ENCODE data around the gene DROSHA.
"Not testable (repeated sequence)": the region's sequence is repeated elsewhere in the genome, so short reads cannot be mapped to it uniquely, and the experiment has no call there.

Gene DROSHA

GRCh38 chr5:31531888-31532547, at the start of gene DROSHA, which contains the start of gene C5orf22:
Gene DROSHA, minus strand, starts transcription at chr5:31532093. Its CDS starts 3,034 bp downstream, at chr5:31529059.
Gene C5orf22, plus strand, starts transcription at chr5:31532301. Its CDS starts 92 bp downstream, at chr5:31532393.
- peak; percentile 91 for DNase-seq

DNA sequence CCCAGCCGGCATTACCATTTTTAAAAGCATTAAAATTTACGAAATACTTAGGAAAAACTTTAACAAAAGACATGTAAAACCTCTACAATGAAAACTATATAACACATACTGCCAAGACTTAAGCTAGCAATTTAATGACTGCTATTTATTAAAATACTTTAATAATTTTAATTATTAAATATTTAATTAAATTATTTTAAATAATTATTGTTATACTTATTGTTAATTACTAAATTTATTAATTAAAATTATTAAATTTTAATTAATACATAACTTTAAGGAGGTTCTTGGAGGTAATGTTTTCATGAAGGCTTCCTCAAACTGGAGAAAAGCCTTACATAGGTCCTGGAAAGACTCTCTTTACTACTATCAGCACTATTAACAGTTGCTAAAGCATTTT, 47.7 kb upstream of the DROSHA start:
- DNase-seq: no peak

GRCh38 chr5:31577438-31577837, 45.5 kb upstream of the DROSHA start:
- no peak for DNase-seq

DNA sequence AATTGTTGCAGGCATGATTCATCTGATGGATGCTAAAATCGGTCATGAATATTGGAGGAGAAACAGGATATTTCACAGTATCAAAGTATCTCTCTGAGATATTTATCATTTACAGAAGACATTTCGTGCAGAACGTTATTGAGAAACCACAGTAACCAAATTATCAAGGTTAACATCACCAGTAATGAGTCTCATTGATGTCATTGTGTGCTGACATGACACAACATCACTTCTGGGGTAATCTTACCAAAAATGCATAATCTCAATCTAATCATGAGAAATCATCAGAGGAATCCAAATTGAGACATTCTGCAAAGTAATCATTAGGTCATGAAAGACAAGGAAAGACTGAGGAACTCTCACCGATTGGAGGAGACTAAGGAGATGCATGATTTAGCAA, 42.9 kb upstream of the DROSHA start:
- no peak for DNase-seq

DNA sequence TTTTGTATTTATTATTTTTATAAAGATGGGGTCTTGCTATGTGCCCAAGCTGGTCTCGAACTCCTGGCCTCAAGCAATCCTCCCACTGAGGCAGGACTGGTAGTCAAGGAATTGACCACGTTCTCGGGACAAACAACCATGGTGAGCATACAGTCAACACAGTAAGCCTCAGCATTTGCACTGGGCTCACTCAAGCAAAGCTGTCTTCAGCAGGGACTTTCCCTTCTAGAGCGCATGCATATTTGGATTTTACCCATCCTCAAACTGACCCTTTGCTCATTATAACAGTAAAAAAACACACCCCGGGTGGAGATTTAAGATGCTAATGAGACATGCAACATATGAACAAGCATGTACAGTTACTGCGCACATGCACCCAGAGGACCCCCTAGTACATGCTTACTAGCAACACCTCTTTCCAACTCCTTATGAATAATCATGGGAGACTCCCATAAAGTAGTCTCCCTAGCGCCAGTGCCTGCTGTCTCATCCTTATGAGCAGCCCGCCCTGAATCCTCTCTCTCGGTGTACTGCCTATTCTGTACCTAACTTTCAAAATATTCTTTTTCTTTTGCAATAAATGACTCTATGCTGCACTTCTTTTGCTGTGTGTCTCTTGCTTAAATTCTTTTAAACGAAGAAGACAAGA, 41.7 kb upstream of the DROSHA start:
- DNase-seq: no peak

DNA sequence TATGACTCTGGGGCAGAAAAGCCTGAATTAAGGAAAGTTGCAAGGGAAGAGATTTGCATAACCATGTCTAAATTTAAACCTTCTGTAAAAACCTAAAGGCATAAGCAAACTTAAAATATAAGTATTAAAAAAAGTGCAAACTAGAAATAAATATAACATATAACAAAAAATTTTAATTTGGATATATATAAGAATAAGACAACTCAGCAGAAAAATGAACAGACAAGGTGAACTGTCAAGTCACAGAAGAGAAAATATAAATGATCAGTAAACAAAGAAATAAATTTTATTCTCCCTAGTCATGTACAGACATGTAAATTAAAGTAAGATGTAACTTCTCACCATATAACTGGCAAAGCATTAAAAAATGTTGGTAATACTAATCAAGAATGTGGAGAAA, 37.2 kb upstream of the DROSHA start:
- no peak for DNase-seq

- no peak for DNase-seq
These were observed 36.5 kb upstream of the DROSHA start for GRCh38 chr5:31568302-31568835.

DNA sequence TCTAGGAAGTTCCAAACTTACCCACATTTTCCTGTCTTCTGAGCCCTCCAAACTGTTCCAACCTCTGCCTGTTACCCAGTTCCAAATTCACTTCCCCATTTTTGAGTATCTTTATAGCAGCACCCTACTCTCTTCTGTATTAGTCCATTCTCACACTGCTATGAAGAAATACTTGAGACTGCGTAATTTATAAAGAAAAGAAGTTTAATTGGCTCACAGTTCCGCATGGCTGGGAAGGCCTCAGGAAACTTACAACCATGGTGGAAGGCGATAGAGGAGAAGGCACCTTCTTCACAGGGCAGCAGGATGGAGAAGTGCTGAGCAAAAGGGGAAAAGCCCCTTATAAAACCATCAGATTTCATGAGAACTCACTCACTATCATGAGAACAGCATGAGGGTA, 34.5 kb upstream of the DROSHA start:
- DNase-seq: not testable (repeated sequence)

- DNase-seq: no peak
These were observed 31.3 kb upstream of the DROSHA start for GRCh38 chr5:31563216-31563615.

DNA sequence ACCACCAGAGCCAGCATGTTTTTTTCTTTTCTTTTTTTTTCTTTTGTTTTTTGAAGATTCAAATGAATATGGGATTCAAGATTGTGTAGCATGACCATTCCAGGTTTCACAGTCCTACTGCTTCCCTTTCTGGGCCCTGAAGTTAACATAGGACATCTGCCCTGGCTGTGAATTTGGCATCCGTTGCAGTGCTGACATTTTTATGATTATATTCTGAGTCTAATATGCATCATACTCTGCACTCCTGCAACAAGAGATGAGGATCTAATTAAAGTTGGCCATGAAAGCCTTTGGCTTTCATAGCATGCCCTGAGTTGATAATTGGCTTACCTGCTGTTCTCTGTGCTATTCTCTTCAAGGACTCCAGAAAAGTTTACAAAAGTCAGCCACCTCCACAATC, 30.1 kb upstream of the DROSHA start:
- DNase-seq: no peak

- no peak for DNase-seq
These were observed 28.0 kb upstream of the DROSHA start for GRCh38 chr5:31559942-31560341.

DNA sequence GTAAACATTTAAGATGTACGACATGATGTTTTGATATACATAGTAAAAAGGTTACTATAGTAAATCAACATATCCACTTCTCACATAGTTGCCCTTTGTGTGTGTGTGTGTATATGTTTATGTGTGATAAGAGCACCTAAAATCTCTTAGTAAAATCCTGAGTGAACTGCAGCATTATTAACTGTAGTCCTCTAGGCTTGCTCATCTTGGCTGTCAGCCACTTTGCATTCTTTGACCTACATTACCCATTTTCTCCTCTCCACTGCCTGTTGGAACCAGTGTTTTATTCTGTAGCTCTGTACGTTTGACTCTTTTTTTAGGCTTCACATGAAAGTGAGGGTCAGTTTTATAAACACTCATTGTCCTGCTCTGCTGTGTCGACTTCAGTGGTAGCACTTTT, 24.6 kb upstream of the DROSHA start:
- no peak for DNase-seq

DNA sequence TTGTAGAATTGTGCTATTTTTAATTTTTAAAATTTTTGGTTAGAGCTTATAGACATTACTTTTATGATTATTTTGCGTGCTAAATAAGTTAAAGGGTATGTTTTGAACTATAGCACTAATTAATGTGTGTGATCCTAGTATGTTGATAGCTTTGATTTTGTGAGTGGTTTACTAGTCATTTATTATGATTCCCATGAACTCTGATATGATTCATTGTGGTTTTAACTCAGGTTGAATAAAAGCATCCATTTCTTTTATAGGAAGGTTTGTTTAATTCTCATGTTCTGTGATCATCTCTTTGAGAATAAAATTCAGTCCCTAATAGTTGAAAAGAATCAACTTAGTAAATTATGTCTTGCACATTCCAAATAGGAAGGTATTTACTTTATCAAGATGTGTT, 22.7 kb upstream of the DROSHA start:
- DNase-seq: no peak

DNA sequence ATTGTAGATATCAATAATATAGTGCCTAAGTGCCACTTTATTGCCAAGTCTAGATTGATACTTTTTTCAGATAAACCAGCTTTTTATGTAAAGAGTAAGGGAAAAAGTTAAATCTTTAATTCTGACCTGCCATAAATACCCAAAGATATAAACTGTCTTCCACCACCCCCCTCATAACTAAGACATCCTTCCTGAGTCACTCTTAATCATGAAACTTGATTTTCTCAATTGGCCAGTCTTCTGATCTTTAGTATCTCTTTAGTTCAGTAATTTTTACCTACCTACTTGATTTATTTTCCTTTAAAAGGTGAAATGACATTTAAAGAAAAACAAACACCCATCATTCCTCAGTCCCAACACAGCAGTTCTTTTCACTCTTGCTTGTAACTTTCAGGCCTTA, 22.0 kb upstream of the DROSHA start:
- DNase-seq: no peak

GRCh38 chr5:31551878-31552277, 20.0 kb upstream of the DROSHA start:
- no peak for DNase-seq

- not testable (repeated sequence) for DNase-seq
These were observed 17.2 kb upstream of the DROSHA start for GRCh38 chr5:31549114-31549513.

GRCh38 chr5:31537851-31538250, 6.0 kb upstream of the DROSHA start:
- DNase-seq: no peak

- no peak for DNase-seq
These were observed 5.5 kb upstream of the DROSHA start for GRCh38 chr5:31537349-31537748.

DNA sequence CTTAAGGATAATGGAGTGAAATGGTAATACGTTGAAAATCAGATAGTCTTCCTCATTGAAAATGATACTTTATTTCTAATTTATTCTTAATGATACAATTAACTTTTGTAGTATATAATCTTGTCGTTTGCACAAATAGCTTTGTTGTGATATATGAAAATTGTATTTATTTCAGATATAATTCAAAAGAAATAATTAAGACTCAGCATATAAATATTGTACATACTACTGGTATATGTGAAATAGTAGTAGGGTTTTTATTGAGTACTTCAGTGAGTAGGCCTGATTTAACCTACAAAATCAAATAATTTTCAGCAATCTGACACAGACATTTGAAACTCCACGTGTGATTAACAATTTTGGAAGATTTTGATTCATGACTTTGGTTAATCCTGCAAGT, 5.0 kb upstream of the DROSHA start:
- DNase-seq: no peak

DNA sequence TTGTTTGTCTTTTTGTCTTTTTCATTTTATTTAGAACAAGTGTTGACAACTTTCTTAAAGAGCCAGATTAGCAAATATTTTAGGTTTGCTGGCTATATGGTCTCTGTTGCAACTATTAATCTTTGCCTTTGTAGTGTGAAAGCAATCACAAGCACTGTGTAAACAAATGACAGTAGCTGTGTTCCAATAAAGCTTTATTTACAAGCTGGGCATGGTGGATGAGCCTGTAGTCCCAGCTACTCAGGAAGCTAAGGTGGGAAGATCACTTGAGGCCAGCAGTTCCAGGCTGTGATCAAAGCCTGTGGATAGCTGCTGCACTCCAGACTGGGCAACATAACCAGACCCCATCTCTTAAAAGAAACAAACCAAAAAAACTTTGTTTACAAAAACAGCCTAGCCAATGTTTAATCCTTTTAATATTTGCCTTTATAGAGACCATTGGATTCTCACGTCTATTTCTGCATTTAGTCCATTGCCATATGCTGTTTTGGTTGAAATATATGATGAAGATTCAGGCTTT, 2.7 kb upstream of the DROSHA start:
- DNase-seq: no peak

DNA sequence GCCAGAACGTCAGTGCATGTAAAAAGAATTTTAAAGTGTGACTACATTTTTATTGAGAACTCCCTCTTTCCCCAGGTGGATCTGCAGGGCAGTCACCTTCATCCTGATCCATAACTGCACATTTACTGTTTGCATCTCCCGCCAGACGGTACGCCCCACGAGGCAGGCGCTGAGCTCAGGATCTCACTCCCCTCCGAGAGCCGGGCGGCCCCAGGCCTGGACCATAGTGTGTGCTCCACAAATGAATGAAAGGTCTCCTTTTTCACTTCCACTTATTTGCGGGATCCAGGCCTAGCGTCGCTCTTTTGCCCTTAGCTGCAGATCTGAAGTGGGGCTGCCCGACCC, 378 bp downstream of the DROSHA start:
- DNase-seq: peak; percentile 70

GRCh38 chr5:31530541-31531265, 1.2 kb downstream of the DROSHA start:
- DNase-seq: no peak

- no peak for DNase-seq
These were observed 8.9 kb downstream of the DROSHA start for GRCh38 chr5:31523041-31523440.

- no peak for DNase-seq
These were observed 15.1 kb downstream of the DROSHA start for GRCh38 chr5:31516802-31517201.

All from activated CD8-positive, alpha-beta memory T cell treated with anti-CD3 and anti-CD28 coated beads, Interleukin-2, amount 50 U/mL, for 48 hours (primary cell).